GM19455 (cell line): Measurements from ENCODE around the gene APBA2.

Experiments used
- ATAC-seq: cut with Tn5 transposase; IDR thresholded peaks from one replicate; pipeline ENCODE4 v1.9.1; 2021; ENCODE audit not compliant: unreplicated experiment

APBA2 gene

GRCh38 chr15:28955160-28955992, 69.6 kb downstream of the APBA2 start:
- no peak for ATAC-seq

GRCh38 chr15:28955993-28956421, 70.2 kb downstream of the APBA2 start:
- no peak for ATAC-seq

GRCh38 chr15:28956491-28956890, 70.7 kb downstream of the APBA2 start:
- ATAC-seq, result no peak

- ATAC-seq, result no peak
Observed at GRCh38 chr15:28957606-28958498, 72.1 kb downstream of the APBA2 start.

- no peak for ATAC-seq
Observed at GRCh38 chr15:28959326-28959725, 73.6 kb downstream of the APBA2 start.

GRCh38 chr15:28960979-28961378, 75.2 kb downstream of the APBA2 start:
- no peak for ATAC-seq

- ATAC-seq, result no peak
Observed at GRCh38 chr15:28961391-28961790, 75.6 kb downstream of the APBA2 start.

GRCh38 chr15:28962851-28963710, 77.3 kb downstream of the APBA2 start:
- no peak for ATAC-seq

- no peak for ATAC-seq
Observed at GRCh38 chr15:28963711-28964081, 77.9 kb downstream of the APBA2 start.

- no peak for ATAC-seq
Observed at GRCh38 chr15:28964098-28964497, 78.3 kb downstream of the APBA2 start.

GRCh38 chr15:28967066-28967465, 81.3 kb downstream of the APBA2 start:
- ATAC-seq, result no peak

GRCh38 chr15:28967990-28968389, 82.2 kb downstream of the APBA2 start:
- ATAC-seq, result no peak

- ATAC-seq, result no peak
Observed at GRCh38 chr15:28969511-28970085, 83.8 kb downstream of the APBA2 start.

GRCh38 chr15:28974142-28974541, 88.4 kb downstream of the APBA2 start:
- ATAC-seq, result no peak

- ATAC-seq, result no peak
Observed at GRCh38 chr15:28975766-28976179, 90.0 kb downstream of the APBA2 start.

- ATAC-seq, result no peak
Observed at GRCh38 chr15:28977377-28978010, 91.7 kb downstream of the APBA2 start.

GRCh38 chr15:28978011-28978378, 92.2 kb downstream of the APBA2 start:
- no peak for ATAC-seq

- ATAC-seq, result no peak
Observed at GRCh38 chr15:28978661-28979060, 92.9 kb downstream of the APBA2 start.

- no peak for ATAC-seq
Observed at GRCh38 chr15:28979208-28979841, 93.6 kb downstream of the APBA2 start.
